ENCODE results near the gene BRF1.
A peak's percentile ranks its signal among the peaks of the same experiment; 100 is the strongest.
"Not testable (repeated sequence)": the region's sequence is repeated elsewhere in the genome, so short reads cannot be mapped to it uniquely, and the experiment has no call there.

Gene BRF1

GRCh38 chr14:105329411-105330150, 28.8 kb upstream of the BRF1 start:
- no peaks in the 10 kb centered on the region for H3K9me3 ChIP-seq (ENCODE audit: low read length)
- H3K36me3 ChIP-seq (ENCODE audit: insufficient read depth, low read length) = no peaks in the 10 kb centered on the region
- H3K4me1 ChIP-seq (ENCODE audit: insufficient read depth, low read length) = peaks cover 7% of the 10 kb centered on the region
- no peaks in the 10 kb centered on the region for H3K27me3 ChIP-seq (ENCODE audit: control insufficient read depth in 1 of 2, insufficient read depth in 2 of 2, low read length in 2 of 2)
- no peak overlapping the region for H3K4me3 ChIP-seq (ENCODE audit: low read depth in 1 of 2, low read length in 2 of 2)
- H3K27ac ChIP-seq (ENCODE audit: low read depth, low read length) = no peak overlapping the region
- no peak overlapping the region for H3K9ac ChIP-seq (ENCODE audit: low read length)

- H3K27ac ChIP-seq (ENCODE audit: low read depth, low read length) = no peak overlapping the region
- no peaks in the 10 kb centered on the region for H3K36me3 ChIP-seq (ENCODE audit: insufficient read depth, low read length)
- H3K9me3 ChIP-seq (ENCODE audit: low read length) = no peaks in the 10 kb centered on the region
- peaks cover 11% of the 10 kb centered on the region for H3K4me1 ChIP-seq (ENCODE audit: insufficient read depth, low read length)
- no peak overlapping the region for H3K9ac ChIP-seq (ENCODE audit: low read length)
- H3K27me3 ChIP-seq (ENCODE audit: control insufficient read depth in 1 of 2, insufficient read depth in 2 of 2, low read length in 2 of 2) = no peaks in the 10 kb centered on the region
- H3K4me3 ChIP-seq (ENCODE audit: low read depth in 1 of 2, low read length in 2 of 2) = no peak overlapping the region
These were observed 28.0 kb upstream of the BRF1 start for GRCh38 chr14:105328678-105329390.

- no peaks in the 10 kb centered on the region for H3K36me3 ChIP-seq (ENCODE audit: insufficient read depth, low read length)
- no peak overlapping the region for H3K27ac ChIP-seq (ENCODE audit: low read depth, low read length)
- H3K4me1 ChIP-seq (ENCODE audit: insufficient read depth, low read length) = peaks cover 18% of the 10 kb centered on the region
- no peaks in the 10 kb centered on the region for H3K27me3 ChIP-seq (ENCODE audit: control insufficient read depth in 1 of 2, insufficient read depth in 2 of 2, low read length in 2 of 2)
- H3K9me3 ChIP-seq (ENCODE audit: low read length) = no peaks in the 10 kb centered on the region
- no peak overlapping the region for H3K9ac ChIP-seq (ENCODE audit: low read length)
- H3K4me3 ChIP-seq (ENCODE audit: low read depth in 1 of 2, low read length in 2 of 2) = no peak overlapping the region
These were observed 27.4 kb upstream of the BRF1 start for GRCh38 chr14:105328070-105328677.

GRCh38 chr14:105327695-105328045, 26.9 kb upstream of the BRF1 start:
- not testable (repeated sequence) for H3K9ac ChIP-seq (ENCODE audit: low read length); H3K27me3 ChIP-seq (ENCODE audit: control insufficient read depth in 1 of 2, insufficient read depth in 2 of 2, low read length in 2 of 2); H3K36me3 ChIP-seq (ENCODE audit: insufficient read depth, low read length); H3K9me3 ChIP-seq (ENCODE audit: low read length); H3K27ac ChIP-seq (ENCODE audit: low read depth, low read length); H3K4me3 ChIP-seq (ENCODE audit: low read depth in 1 of 2, low read length in 2 of 2)
- H3K4me1 ChIP-seq (ENCODE audit: insufficient read depth, low read length) = peaks cover 23% of the 10 kb centered on the region

GRCh38 chr14:105326891-105327694, 26.3 kb upstream of the BRF1 start:
- Histone ChIP-seq H3K36me3 (ENCODE audit: insufficient read depth, low read length) (no peaks in the 10 kb centered on the region), H3K27me3 (ENCODE audit: control insufficient read depth in 1 of 2, insufficient read depth in 2 of 2, low read length in 2 of 2) (no peaks in the 10 kb centered on the region), H3K4me1 (ENCODE audit: insufficient read depth, low read length) (peaks cover 23% of the 10 kb centered on the region), H3K4me3 (ENCODE audit: low read depth in 1 of 2, low read length in 2 of 2) (no peak overlapping the region), H3K9ac (ENCODE audit: low read length) (no peak overlapping the region), H3K9me3 (ENCODE audit: low read length) (no peaks in the 10 kb centered on the region), H3K27ac (ENCODE audit: low read depth, low read length) (no peak overlapping the region)

- H3K9me3 ChIP-seq (ENCODE audit: low read length) = no peaks in the 10 kb centered on the region
- no peak overlapping the region for H3K4me3 ChIP-seq (ENCODE audit: low read depth in 1 of 2, low read length in 2 of 2)
- no peak overlapping the region for H3K9ac ChIP-seq (ENCODE audit: low read length)
- no peaks in the 10 kb centered on the region for H3K27me3 ChIP-seq (ENCODE audit: control insufficient read depth in 1 of 2, insufficient read depth in 2 of 2, low read length in 2 of 2)
- H3K27ac ChIP-seq (ENCODE audit: low read depth, low read length) = no peak overlapping the region
- peaks cover 23% of the 10 kb centered on the region for H3K4me1 ChIP-seq (ENCODE audit: insufficient read depth, low read length)
- no peaks in the 10 kb centered on the region for H3K36me3 ChIP-seq (ENCODE audit: insufficient read depth, low read length)
These were observed 25.7 kb upstream of the BRF1 start for GRCh38 chr14:105326568-105326867.

GRCh38 chr14:105325716-105326567, 25.1 kb upstream of the BRF1 start:
- H3K36me3 ChIP-seq (ENCODE audit: insufficient read depth, low read length) = no peaks in the 10 kb centered on the region
- H3K9ac ChIP-seq (ENCODE audit: low read length) = no peak overlapping the region
- no peak overlapping the region for H3K27ac ChIP-seq (ENCODE audit: low read depth, low read length)
- peaks cover 23% of the 10 kb centered on the region for H3K4me1 ChIP-seq (ENCODE audit: insufficient read depth, low read length)
- H3K27me3 ChIP-seq (ENCODE audit: control insufficient read depth in 1 of 2, insufficient read depth in 2 of 2, low read length in 2 of 2) = no peaks in the 10 kb centered on the region
- H3K9me3 ChIP-seq (ENCODE audit: low read length) = no peaks in the 10 kb centered on the region
- no peak overlapping the region for H3K4me3 ChIP-seq (ENCODE audit: low read depth in 1 of 2, low read length in 2 of 2)

GRCh38 chr14:105325303-105325702, 24.5 kb upstream of the BRF1 start:
- Histone ChIP-seq H3K27ac (ENCODE audit: low read depth, low read length) (no peak overlapping the region), H3K9me3 (ENCODE audit: low read length) (no peaks in the 10 kb centered on the region), H3K36me3 (ENCODE audit: insufficient read depth, low read length) (no peaks in the 10 kb centered on the region), H3K4me3 (ENCODE audit: low read depth in 1 of 2, low read length in 2 of 2) (no peak overlapping the region), H3K9ac (ENCODE audit: low read length) (no peak overlapping the region), H3K4me1 (ENCODE audit: insufficient read depth, low read length) (peaks cover 23% of the 10 kb centered on the region), H3K27me3 (ENCODE audit: control insufficient read depth in 1 of 2, insufficient read depth in 2 of 2, low read length in 2 of 2) (no peaks in the 10 kb centered on the region)

- Histone ChIP-seq H3K36me3 (ENCODE audit: insufficient read depth, low read length) (no peaks in the 10 kb centered on the region), H3K27ac (ENCODE audit: low read depth, low read length) (no peak overlapping the region), H3K4me3 (ENCODE audit: low read depth in 1 of 2, low read length in 2 of 2) (no peak overlapping the region), H3K4me1 (ENCODE audit: insufficient read depth, low read length) (peaks cover 23% of the 10 kb centered on the region), H3K27me3 (ENCODE audit: control insufficient read depth in 1 of 2, insufficient read depth in 2 of 2, low read length in 2 of 2) (no peaks in the 10 kb centered on the region), H3K9ac (ENCODE audit: low read length) (no peak overlapping the region), H3K9me3 (ENCODE audit: low read length) (no peaks in the 10 kb centered on the region)
These were observed 24.1 kb upstream of the BRF1 start for GRCh38 chr14:105324871-105325270.

- Histone ChIP-seq H3K4me1 (ENCODE audit: insufficient read depth, low read length) (peaks cover 23% of the 10 kb centered on the region), H3K27ac (ENCODE audit: low read depth, low read length) (peak overlapping the region; percentile 10), H3K4me3 (ENCODE audit: low read depth in 1 of 2, low read length in 2 of 2) (no peak overlapping the region), H3K9me3 (ENCODE audit: low read length) (no peaks in the 10 kb centered on the region), H3K36me3 (ENCODE audit: insufficient read depth, low read length) (no peaks in the 10 kb centered on the region), H3K27me3 (ENCODE audit: control insufficient read depth in 1 of 2, insufficient read depth in 2 of 2, low read length in 2 of 2) (no peaks in the 10 kb centered on the region), H3K9ac (ENCODE audit: low read length) (no peak overlapping the region)
These were observed 23.4 kb upstream of the BRF1 start for GRCh38 chr14:105324080-105324778.

Data from muscle layer of colon (tissue), 2 donors.